Neural progenitor cell (in vitro differentiated cells): ENCODE data around the gene RNF144A.

Source experiments
- CTCF ChIP-seq: fragments of 200-600 bp; sonication (generic); IDR thresholded peaks from 2 replicates; pipeline ENCODE4 v1.5.1; 2017; ENCODE audit warnings: antibody characterized with exemption, mild to moderate bottlenecking
- EZH2 ChIP-seq: fragments of 200-600 bp; sonication (generic); IDR thresholded peaks from 2 replicates; pipeline ENCODE4 v1.6.1; 2017; ENCODE audit warnings: antibody characterized with exemption, mild to moderate bottlenecking, moderate library complexity

- TF ChIP-seq CTCF (no peak), EZH2 (no peak)
These were observed 679 bp downstream of the RNF144A start for GRCh38 chr2:6917761-6918421.
